Nephron progenitor cell (in vitro differentiated cells): Measurements from ENCODE around the gene XKR7.

Experiments used
- DNase-seq: peaks from one replicate; pipeline ENCODE4 v3.0.0; 2021
- H3K27ac Mint-ChIP-seq: 2 replicates; pipeline ENCODE4 v1.8.0; 2021; ENCODE audit warnings: mild to moderate bottlenecking, moderate library complexity, mixed read lengths
- H3K27me3 Mint-ChIP-seq: 2 replicates; pipeline ENCODE4 v1.8.0; 2021; ENCODE audit warnings: mild to moderate bottlenecking, low read depth, mixed read lengths; ENCODE audit not compliant: poor library complexity
- H3K36me3 Mint-ChIP-seq: 2 replicates; pipeline ENCODE4 v1.8.0; 2021; ENCODE audit warnings: low read depth, mixed read lengths
- H3K4me1 Mint-ChIP-seq: 2 replicates; pipeline ENCODE4 v1.8.0; 2021; ENCODE audit warnings: mixed read lengths
- H3K4me3 Mint-ChIP-seq: 2 replicates; pipeline ENCODE4 v1.8.0; 2021; ENCODE audit warnings: mild to moderate bottlenecking, moderate library complexity, mixed read lengths
- H3K9me3 Mint-ChIP-seq: 2 replicates; pipeline ENCODE4 v1.8.0; 2021; ENCODE audit warnings: mild to moderate bottlenecking, moderate library complexity, mixed read lengths
- TF ChIP-seq, protein P1 (sequence below): fragments of 200-600 bp; sonication (generic); IDR thresholded peaks from 2 replicates; pipeline ENCODE4 v1.5.0; 2021; ENCODE audit warnings: antibody characterized with exemption

XKR7 gene

GRCh38 chr20:32050851-32051556 lies 83.1 kb downstream of the XKR7 start:
- H3K4me3 Mint-ChIP-seq, result peak overlapping the region; percentile 80

GRCh38 chr20:32051720-32052089 lies 83.8 kb downstream of the XKR7 start:
- H3K27ac Mint-ChIP-seq, result no peak overlapping the region
- H3K27me3 Mint-ChIP-seq, result peaks cover 59% of the 10 kb centered on the region
- peak overlapping the region; percentile 80 for H3K4me3 Mint-ChIP-seq
- no peak for DNase-seq
- peaks cover 19% of the 10 kb centered on the region for H3K4me1 Mint-ChIP-seq
- no peaks in the 10 kb centered on the region for H3K36me3 Mint-ChIP-seq
- TF ChIP-seq, protein P1, sequence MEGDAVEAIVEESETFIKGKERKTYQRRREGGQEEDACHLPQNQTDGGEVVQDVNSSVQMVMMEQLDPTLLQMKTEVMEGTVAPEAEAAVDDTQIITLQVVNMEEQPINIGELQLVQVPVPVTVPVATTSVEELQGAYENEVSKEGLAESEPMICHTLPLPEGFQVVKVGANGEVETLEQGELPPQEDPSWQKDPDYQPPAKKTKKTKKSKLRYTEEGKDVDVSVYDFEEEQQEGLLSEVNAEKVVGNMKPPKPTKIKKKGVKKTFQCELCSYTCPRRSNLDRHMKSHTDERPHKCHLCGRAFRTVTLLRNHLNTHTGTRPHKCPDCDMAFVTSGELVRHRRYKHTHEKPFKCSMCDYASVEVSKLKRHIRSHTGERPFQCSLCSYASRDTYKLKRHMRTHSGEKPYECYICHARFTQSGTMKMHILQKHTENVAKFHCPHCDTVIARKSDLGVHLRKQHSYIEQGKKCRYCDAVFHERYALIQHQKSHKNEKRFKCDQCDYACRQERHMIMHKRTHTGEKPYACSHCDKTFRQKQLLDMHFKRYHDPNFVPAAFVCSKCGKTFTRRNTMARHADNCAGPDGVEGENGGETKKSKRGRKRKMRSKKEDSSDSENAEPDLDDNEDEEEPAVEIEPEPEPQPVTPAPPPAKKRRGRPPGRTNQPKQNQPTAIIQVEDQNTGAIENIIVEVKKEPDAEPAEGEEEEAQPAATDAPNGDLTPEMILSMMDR, result no peak
- H3K9me3 Mint-ChIP-seq, result peaks cover 6% of the 10 kb centered on the region

More at GRCh38 chr20:32050851-32051556, 83.1 kb downstream of the XKR7 start:
- Mint-ChIP-seq H3K9me3 (peaks cover 6% of the 10 kb centered on the region), H3K27me3 (peaks cover 59% of the 10 kb centered on the region), H3K4me1 (peaks cover 24% of the 10 kb centered on the region), H3K27ac (no peak overlapping the region), H3K36me3 (no peaks in the 10 kb centered on the region)
- TF ChIP-seq, protein P1, result no peak
- peak; percentile 24 for DNase-seq

GRCh38 chr20:32052090-32052777 lies 84.3 kb downstream of the XKR7 start, which contains the start of gene HCK:
TSS of gene HCK (plus strand) at chr20:32052242.
- H3K4me1 Mint-ChIP-seq, result peaks cover 19% of the 10 kb centered on the region
- H3K36me3 Mint-ChIP-seq, result no peaks in the 10 kb centered on the region
- peak within 1 kb of the TSS; percentile 80 for H3K4me3 Mint-ChIP-seq
- peak; percentile 39 for DNase-seq
- peaks cover 63% of the 10 kb centered on the region for H3K27me3 Mint-ChIP-seq
- TF ChIP-seq, protein P1, result no peak
- H3K9me3 Mint-ChIP-seq, result peaks cover 6% of the 10 kb centered on the region
- H3K27ac Mint-ChIP-seq, result no peak within 1 kb of the TSS

GRCh38 chr20:32052778-32053362 lies 84.9 kb downstream of the XKR7 start:
- no peak for DNase-seq
- peaks cover 6% of the 10 kb centered on the region for H3K9me3 Mint-ChIP-seq

More at GRCh38 chr20:32052778-32053362, 84.9 kb downstream of the XKR7 start:
- Mint-ChIP-seq H3K27me3 (peaks cover 66% of the 10 kb centered on the region), H3K4me3 (peak overlapping the region; percentile 62), H3K27ac (no peak overlapping the region), H3K4me1 (peaks cover 19% of the 10 kb centered on the region), H3K36me3 (no peaks in the 10 kb centered on the region)
- TF ChIP-seq, protein P1, result no peak
